K562 (cell line): ENCODE measurements around the gene MED29. TPM values are rescaled to one million over a fixed set of nuclear protein-coding genes. Genes with fewer than 3 reads are reported as not detected.

Experiments used
- ATF6 ChIP-seq: sonication (generic); formaldehyde crosslinking; IDR thresholded peaks from 2 replicates; pipeline ENCODE4 v1.4.0; 2020; ENCODE audit warnings: mild to moderate bottlenecking, missing genetic modification reagents
- BCL6 ChIP-seq: fragments of 250-450 bp; sonication (Bioruptor Pico); IDR thresholded peaks from 2 replicates; pipeline ENCODE4 v1.4.0; 2020
- CREB5 ChIP-seq: fragments of 250-450 bp; sonication (Bioruptor Pico); IDR thresholded peaks from 2 replicates; pipeline ENCODE4 v1.5.0; 2020; ENCODE audit warnings: mild to moderate bottlenecking
- FOXK1 ChIP-seq: sonication (generic); formaldehyde crosslinking; IDR thresholded peaks from 2 replicates; pipeline ENCODE4 v1.8.0; 2022; ENCODE audit warnings: missing genetic modification reagents, mild to moderate bottlenecking, borderline replicate concordance
- HMG20A ChIP-seq: fragments of 450-650 bp; formaldehyde crosslinking; conservative IDR thresholded peaks from 2 replicates; pipeline ENCODE4 v1.4.0; 2020; ENCODE audit warnings: mild to moderate bottlenecking, mixed read lengths
- HNRNPK ChIP-seq: fragments of 200-400 bp; formaldehyde crosslinking; IDR thresholded peaks from one replicate; pipeline ENCODE4 v1.6.1; 2018; ENCODE audit warnings: mild to moderate bottlenecking, low read depth, low read length; ENCODE audit not compliant: poor library complexity, severe bottlenecking
- HOXB6 ChIP-seq: fragments of 250-450 bp; sonication (Bioruptor Pico); IDR thresholded peaks from 2 replicates; pipeline ENCODE4 v1.5.1; 2022; ENCODE audit warnings: mild to moderate bottlenecking, borderline replicate concordance
- L3MBTL2 ChIP-seq: fragments of 450-650 bp; IDR thresholded peaks from 2 replicates; pipeline ENCODE4 v1.6.1; 2016; ENCODE audit warnings: mild to moderate bottlenecking, moderate library complexity
- MCM2 ChIP-seq: fragments of 450-650 bp; IDR thresholded peaks from 2 replicates; pipeline ENCODE4 v1.6.1; 2017; ENCODE audit warnings: low read depth, mild to moderate bottlenecking
- MTF1 ChIP-seq: fragments of 250-450 bp; sonication (Bioruptor Pico); IDR thresholded peaks from 2 replicates; pipeline ENCODE4 v1.9.0; 2021; ENCODE audit warnings: moderate library complexity, mild to moderate bottlenecking, inconsistent platforms, borderline replicate concordance
- NFE2 ChIP-seq: IDR thresholded peaks from 2 replicates; pipeline ENCODE4 v1.6.1; 2014; ENCODE audit warnings: antibody characterized with exemption, low read depth
- RBFOX2 ChIP-seq: fragments of 200-400 bp; formaldehyde crosslinking; IDR thresholded peaks from 2 replicates; pipeline ENCODE4 v1.6.1; 2017; ENCODE audit warnings: low read depth, mild to moderate bottlenecking, low read length, moderate library complexity
- RBM17 ChIP-seq: fragments of 200-400 bp; formaldehyde crosslinking; IDR thresholded peaks from 2 replicates; pipeline ENCODE4 v1.6.1; 2017; ENCODE audit warnings: low read depth, mild to moderate bottlenecking, low read length, borderline replicate concordance
- SETDB1 ChIP-seq: IDR thresholded peaks from one replicate; pipeline ENCODE4 v1.6.1; 2012; ENCODE audit warnings: low read length, control low read depth, inconsistent platforms
- SIRT6 ChIP-seq: IDR thresholded peaks from one replicate; pipeline ENCODE4 v1.6.1; 2012; ENCODE audit warnings: low read depth, mild to moderate bottlenecking, control low read depth, inconsistent platforms, low read length, moderate library complexity
- SMARCA5 ChIP-seq: fragments of 450-650 bp; IDR thresholded peaks from 2 replicates; pipeline ENCODE4 v1.6.1; 2016
- SMARCB1 ChIP-seq: IDR thresholded peaks from 2 replicates; pipeline ENCODE4 v1.6.1; 2011; ENCODE audit warnings: improper control_type of control experiment, low read depth; ENCODE audit not compliant: insufficient read length
- SP2 ChIP-seq: IDR thresholded peaks from 2 replicates; pipeline ENCODE4 v1.6.1; 2011; ENCODE audit warnings: mild to moderate bottlenecking, low read depth, low read length, moderate library complexity; ENCODE audit not compliant: poor library complexity, severe bottlenecking; ENCODE audit errors: extremely low read depth
- ZNF146 ChIP-seq: IDR thresholded peaks from one replicate; pipeline ENCODE4 v1.6.1; 2018; ENCODE audit warnings: missing compliant biosample characterization; ENCODE audit not compliant: unreplicated experiment
- ZNF274 ChIP-seq: IDR thresholded peaks from 2 replicates; pipeline ENCODE4 v1.6.1; 2011; ENCODE audit warnings: low read depth, mild to moderate bottlenecking, low read length, moderate library complexity, borderline replicate concordance
- ZNF41 ChIP-seq: fragments of 250-450 bp; sonication (Bioruptor Pico); conservative IDR thresholded peaks from 2 replicates; pipeline ENCODE4 v1.4.0; 2020; ENCODE audit warnings: mild to moderate bottlenecking
- ZNF830 ChIP-seq: fragments of 250-450 bp; sonication (Bioruptor Pico); IDR thresholded peaks from 2 replicates; pipeline ENCODE4 v1.5.0; 2021; ENCODE audit warnings: mild to moderate bottlenecking
- polyA plus RNA-seq, 8 experiments: library from polyadenylated mRNA; depleted of rRNA in 4 of 8; stranded (reverse) in 5 of 8; unstranded in 3 of 8; fragments of >200 nt; fragmentation: Nextera tagmentation in 2 of 8; fragmentation: Illumina TruSeq in 1 of 8; extraction: Ambion mirVana in 2 of 8; extraction: Trizol in 1 of 8; gene quantifications; 2 replicates each; pipeline versions ENCODE4 v1.2.1 to v1.2.3, GENCODE V29; 2011 to 2014; ENCODE audit warnings: inconsistent platforms in 1 of 8, missing spikeins in 1 of 8
- total RNA-seq, 7 experiments: library from RNA; depleted of rRNA in 6 of 7; stranded (reverse); fragments of >200 nt in 6 of 7; fragmentation: Illumina TruSeq in 2 of 7; extraction: Trizol in 2 of 7; gene quantifications; 2 replicates each; pipeline versions ENCODE4 v1.2.1 to v1.2.3, GENCODE V29; 2011 to 2021; ENCODE audit warnings: low replicate concordance in 1 of 7
- TF ChIP-seq, protein P1 (sequence below): sonication (generic); formaldehyde crosslinking; IDR thresholded peaks from 2 replicates; pipeline ENCODE4 v1.8.1; 2023; ENCODE audit warnings: mild to moderate bottlenecking, missing genetic modification reagents
- TF ChIP-seq, protein P2 (sequence below), 2 experiments: fragments of 450-650 bp in 1 of 2; sonication (generic) in 1 of 2; formaldehyde crosslinking; conservative IDR thresholded peaks; 2 replicates each; pipeline versions ENCODE4 v1.4.0 to v1.8.1; 2020 to 2022; ENCODE audit warnings: mild to moderate bottlenecking in 1 of 2, missing genetic modification reagents in 1 of 2

MED29 gene
- total and polyA plus RNA-seq, 9 of the 15 experiments (the other 6 are each of a cell fraction or from before 2014, with no cell fraction given), result 1.8 to 22.6 (median 12.4) TPM

- TF ChIP-seq FOXK1 (CRISPR knock-in tag), result no peak
- no peak for TF ChIP-seq SP2
- TF ChIP-seq HNRNPK, result no peak
- TF ChIP-seq ZNF274, result no peak
- no peak for TF ChIP-seq CREB5 (CRISPR knock-in tag)
- TF ChIP-seq ZNF146 (CRISPR knock-in tag), result no peak
- TF ChIP-seq RBFOX2, result peak; percentile 70
- no peak for TF ChIP-seq L3MBTL2
- TF ChIP-seq, protein P1, sequence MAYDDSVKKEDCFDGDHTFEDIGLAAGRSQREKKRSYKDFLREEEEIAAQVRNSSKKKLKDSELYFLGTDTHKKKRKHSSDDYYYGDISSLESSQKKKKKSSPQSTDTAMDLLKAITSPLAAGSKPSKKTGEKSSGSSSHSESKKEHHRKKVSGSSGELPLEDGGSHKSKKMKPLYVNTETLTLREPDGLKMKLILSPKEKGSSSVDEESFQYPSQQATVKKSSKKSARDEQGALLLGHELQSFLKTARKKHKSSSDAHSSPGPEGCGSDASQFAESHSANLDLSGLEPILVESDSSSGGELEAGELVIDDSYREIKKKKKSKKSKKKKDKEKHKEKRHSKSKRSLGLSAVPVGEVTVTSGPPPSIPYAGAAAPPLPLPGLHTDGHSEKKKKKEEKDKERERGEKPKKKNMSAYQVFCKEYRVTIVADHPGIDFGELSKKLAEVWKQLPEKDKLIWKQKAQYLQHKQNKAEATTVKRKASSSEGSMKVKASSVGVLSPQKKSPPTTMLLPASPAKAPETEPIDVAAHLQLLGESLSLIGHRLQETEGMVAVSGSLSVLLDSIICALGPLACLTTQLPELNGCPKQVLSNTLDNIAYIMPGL (CRISPR knock-in tag), result no peak; the same call in 1 of the 2 replicates
- TF ChIP-seq SMARCB1, result no peak
- no peak for TF ChIP-seq HMG20A (CRISPR knock-in tag)
- TF ChIP-seq SETDB1, result no peak
- no peak for TF ChIP-seq SMARCA5
- no peak for TF ChIP-seq ZNF41 (CRISPR knock-in tag)
- TF ChIP-seq BCL6 (CRISPR knock-in tag), result no peak
- no peak for TF ChIP-seq ATF6 (CRISPR knock-in tag)
- TF ChIP-seq, protein P2, sequence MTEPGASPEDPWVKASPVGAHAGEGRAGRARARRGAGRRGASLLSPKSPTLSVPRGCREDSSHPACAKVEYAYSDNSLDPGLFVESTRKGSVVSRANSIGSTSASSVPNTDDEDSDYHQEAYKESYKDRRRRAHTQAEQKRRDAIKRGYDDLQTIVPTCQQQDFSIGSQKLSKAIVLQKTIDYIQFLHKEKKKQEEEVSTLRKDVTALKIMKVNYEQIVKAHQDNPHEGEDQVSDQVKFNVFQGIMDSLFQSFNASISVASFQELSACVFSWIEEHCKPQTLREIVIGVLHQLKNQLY (CRISPR knock-in tag; conservative IDR thresholded peaks at IDR 0.05), result 0 out of 4 replicates have a peak, but pooled peaks of 1 of the 2 experiments have one; percentile 37
- no peak for TF ChIP-seq RBM17
- TF ChIP-seq HOXB6 (CRISPR knock-in tag), result no peak
- no peak for TF ChIP-seq MCM2
- no peak for TF ChIP-seq SIRT6
- TF ChIP-seq NFE2, result no peak
- no peak for TF ChIP-seq ZNF830 (CRISPR knock-in tag)
- no peak for TF ChIP-seq MTF1 (CRISPR knock-in tag)
Measured at GRCh38 chr19:39409208-39410016, 18.2 kb downstream of the MED29 start (continued).
